DND-41 (cell line): ENCODE data around the gene GNS.

Experiments used
- EZH2 ChIP-seq: IDR thresholded peaks from 3 replicates; pipeline ENCODE4 v1.6.1; 2012; ENCODE audit warnings: borderline replicate concordance, low read depth, mild to moderate bottlenecking, moderate library complexity, low read length, inconsistent platforms; ENCODE audit not compliant: severe bottlenecking
- TF ChIP-seq, protein P1 (sequence below): IDR thresholded peaks from 2 replicates; pipeline ENCODE4 v1.5.1; 2012; ENCODE audit warnings: borderline replicate concordance, low read length, moderate library complexity, mild to moderate bottlenecking; ENCODE audit not compliant: poor library complexity, severe bottlenecking; ENCODE audit errors: extremely low read depth

- TF ChIP-seq, protein P1, sequence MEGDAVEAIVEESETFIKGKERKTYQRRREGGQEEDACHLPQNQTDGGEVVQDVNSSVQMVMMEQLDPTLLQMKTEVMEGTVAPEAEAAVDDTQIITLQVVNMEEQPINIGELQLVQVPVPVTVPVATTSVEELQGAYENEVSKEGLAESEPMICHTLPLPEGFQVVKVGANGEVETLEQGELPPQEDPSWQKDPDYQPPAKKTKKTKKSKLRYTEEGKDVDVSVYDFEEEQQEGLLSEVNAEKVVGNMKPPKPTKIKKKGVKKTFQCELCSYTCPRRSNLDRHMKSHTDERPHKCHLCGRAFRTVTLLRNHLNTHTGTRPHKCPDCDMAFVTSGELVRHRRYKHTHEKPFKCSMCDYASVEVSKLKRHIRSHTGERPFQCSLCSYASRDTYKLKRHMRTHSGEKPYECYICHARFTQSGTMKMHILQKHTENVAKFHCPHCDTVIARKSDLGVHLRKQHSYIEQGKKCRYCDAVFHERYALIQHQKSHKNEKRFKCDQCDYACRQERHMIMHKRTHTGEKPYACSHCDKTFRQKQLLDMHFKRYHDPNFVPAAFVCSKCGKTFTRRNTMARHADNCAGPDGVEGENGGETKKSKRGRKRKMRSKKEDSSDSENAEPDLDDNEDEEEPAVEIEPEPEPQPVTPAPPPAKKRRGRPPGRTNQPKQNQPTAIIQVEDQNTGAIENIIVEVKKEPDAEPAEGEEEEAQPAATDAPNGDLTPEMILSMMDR, result no peak
- no peak for TF ChIP-seq EZH2
Measured at GRCh38 chr12:64716371-64716770, 42.8 kb downstream of the GNS start.
